CD4-positive, alpha-beta T cell (primary cell): Measurements from ENCODE around the gene FBXL15. TPM values are rescaled to one million over a fixed set of nuclear protein-coding genes. Genes with fewer than 3 reads are reported as not detected.
A peak's percentile ranks its signal among the peaks of the same experiment; 100 is the strongest.

Experiments
- ATAC-seq: fragments of 200-7000 bp; cut with Tn5 transposase; one replicate; pipeline ENCODE4 v1.10.0; 2022; ENCODE audit warnings: mild to moderate bottlenecking; ENCODE audit not compliant: poor library complexity
- CTCF ChIA-PET: fragments of 350-600 bp; sonication (Branson Sonifier 250); formaldehyde crosslinking; loops from one replicate; lab custom pipeline; 2021; ENCODE audit warnings: antibody characterized with exemption, inconsistent platforms; lab: Charles Lee
- POLR2A ChIA-PET: fragments of 350-600 bp; sonication (Branson Sonifier 250); formaldehyde crosslinking; loops from one replicate; lab custom pipeline; 2021; ENCODE audit warnings: antibody characterized with exemption, inconsistent platforms; lab: Charles Lee
- DNase-seq, 14 experiments: peaks; one replicate each; pipeline ENCODE4 v3.0.0-alpha.2; 2013 to 2020; ENCODE audit warnings: mixed read lengths in 2 of 14
- H3K27ac ChIP-seq, 2 donors: one replicate each; pipeline versions ENCODE4 v1.5.1 to v1.7.0; 2013; ENCODE audit warnings: low read length in 2 of 2, low read depth in 1 of 2, mild to moderate bottlenecking in 1 of 2
- H3K27me3 ChIP-seq, 2 experiments: 1 replicate in 1 of 2; 2 replicates in 1 of 2; pipeline versions ENCODE4 v1.6.1 to v1.7.0; 2013; ENCODE audit warnings: low read length in 2 of 2, control low read depth in 1 of 2, mild to moderate bottlenecking in 1 of 2, moderate library complexity in 1 of 2; ENCODE audit not compliant: insufficient read depth in 2 of 2, control insufficient read depth in 1 of 2
- H3K36me3 ChIP-seq: one replicate; pipeline ENCODE4 v1.6.1; 2013; ENCODE audit warnings: low read length, control low read depth; ENCODE audit not compliant: insufficient read depth
- H3K4me1 ChIP-seq: one replicate; pipeline ENCODE4 v1.6.1; 2013; ENCODE audit warnings: low read length, control low read depth; ENCODE audit not compliant: insufficient read depth
- H3K4me3 ChIP-seq: one replicate; pipeline ENCODE4 v1.5.1; 2013; ENCODE audit warnings: mild to moderate bottlenecking, low read length, moderate library complexity
- H3K9me3 ChIP-seq, 2 experiments: 1 replicate in 1 of 2; 2 replicates in 1 of 2; pipeline versions ENCODE4 v1.6.1 to v1.7.0; 2013; ENCODE audit warnings: low read length in 2 of 2, mild to moderate bottlenecking in 2 of 2, control low read depth in 1 of 2, moderate library complexity in 1 of 2; ENCODE audit not compliant: control insufficient read depth in 1 of 2, insufficient read depth in 1 of 2
- H3K27ac Mint-ChIP-seq: one replicate; pipeline ENCODE4 v1.8.0; 2020; ENCODE audit warnings: mixed read lengths
- H3K27me3 Mint-ChIP-seq: one replicate; pipeline ENCODE4 v1.8.0; 2021; ENCODE audit warnings: mixed read lengths
- H3K36me3 Mint-ChIP-seq: one replicate; pipeline ENCODE4 v1.8.0; 2021; ENCODE audit warnings: low read depth, mixed read lengths
- H3K4me1 Mint-ChIP-seq: one replicate; pipeline ENCODE4 v1.8.0; 2021; ENCODE audit warnings: low read depth, mixed read lengths
- H3K4me3 Mint-ChIP-seq: one replicate; pipeline ENCODE4 v1.8.0; 2020; ENCODE audit warnings: mild to moderate bottlenecking, mixed read lengths
- H3K9me3 Mint-ChIP-seq: one replicate; pipeline ENCODE4 v1.8.0; 2020; ENCODE audit warnings: mixed read lengths
- intact Hi-C, 2 experiments: fragments of 100-400 bp; cut with DNase I in 1 of 2; cut with micrococcal nuclease in 1 of 2; formaldehyde crosslinking; loops; one replicate each; pipeline versions ENCODE4 v1.15.1 to v1.9.0; 2023 to 2025; cut with DNase I, micrococcal nuclease
- total RNA-seq, 174 experiments: library from RNA in 2 of 174; stranded (reverse) in 2 of 174; gene quantifications; one replicate each; pipeline ENCODE4 v1.2.3 and lab custom pipeline; 2021 to 2026
- TF ChIP-seq, protein P1 (sequence below): fragments of 200-600 bp; IDR thresholded peaks from one replicate; pipeline ENCODE4 v1.8.0; 2022; ENCODE audit warnings: antibody characterized with exemption, mild to moderate bottlenecking

The FBXL15 gene
- total RNA-seq, 2 experiments from 2014 or later, result 10.2 to 10.4 TPM

DNA sequence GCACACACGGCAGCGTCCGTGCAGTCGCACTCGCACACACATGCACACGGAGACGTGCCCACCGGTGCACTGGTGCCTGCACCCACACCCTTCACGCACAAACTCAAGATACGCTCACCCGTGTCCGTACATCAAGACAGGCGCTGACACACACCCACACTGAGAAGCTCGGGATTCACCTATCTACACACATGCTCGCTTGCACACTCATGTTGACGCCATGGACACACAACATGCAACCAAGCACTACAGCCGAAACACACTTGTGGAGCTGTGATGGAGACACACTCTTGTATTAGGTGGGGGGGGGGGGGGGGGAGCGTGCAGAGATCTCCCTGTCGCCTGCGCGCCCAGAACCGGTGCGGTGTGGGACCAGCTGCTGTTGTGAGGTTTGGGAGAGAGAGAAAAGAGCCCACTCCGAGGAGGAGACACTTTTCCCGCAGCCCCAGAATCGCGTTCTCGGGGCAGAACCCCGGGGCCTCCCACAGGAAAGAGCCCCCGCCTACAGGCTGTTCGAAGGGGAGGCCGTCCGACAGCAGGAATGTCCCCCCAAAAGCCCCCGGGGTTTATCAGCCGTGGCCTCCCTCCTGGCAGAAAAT is 25.7 kb upstream of the FBXL15 start:
- TF ChIP-seq, protein P1, sequence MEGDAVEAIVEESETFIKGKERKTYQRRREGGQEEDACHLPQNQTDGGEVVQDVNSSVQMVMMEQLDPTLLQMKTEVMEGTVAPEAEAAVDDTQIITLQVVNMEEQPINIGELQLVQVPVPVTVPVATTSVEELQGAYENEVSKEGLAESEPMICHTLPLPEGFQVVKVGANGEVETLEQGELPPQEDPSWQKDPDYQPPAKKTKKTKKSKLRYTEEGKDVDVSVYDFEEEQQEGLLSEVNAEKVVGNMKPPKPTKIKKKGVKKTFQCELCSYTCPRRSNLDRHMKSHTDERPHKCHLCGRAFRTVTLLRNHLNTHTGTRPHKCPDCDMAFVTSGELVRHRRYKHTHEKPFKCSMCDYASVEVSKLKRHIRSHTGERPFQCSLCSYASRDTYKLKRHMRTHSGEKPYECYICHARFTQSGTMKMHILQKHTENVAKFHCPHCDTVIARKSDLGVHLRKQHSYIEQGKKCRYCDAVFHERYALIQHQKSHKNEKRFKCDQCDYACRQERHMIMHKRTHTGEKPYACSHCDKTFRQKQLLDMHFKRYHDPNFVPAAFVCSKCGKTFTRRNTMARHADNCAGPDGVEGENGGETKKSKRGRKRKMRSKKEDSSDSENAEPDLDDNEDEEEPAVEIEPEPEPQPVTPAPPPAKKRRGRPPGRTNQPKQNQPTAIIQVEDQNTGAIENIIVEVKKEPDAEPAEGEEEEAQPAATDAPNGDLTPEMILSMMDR, result no peak
- ChIA-PET POLR2A (interaction anchor here (1.0 to 4.6 kb wide), 22 partner anchors 9 to 577 kb away, joined by 3 to 71 read pairs (median 8); partner anchors contain the start of genes ACTR1A, ARL3, C10orf95 and CUEDC2), CTCF (interaction anchor here (0.6 to 4.0 kb wide), 8 partner anchors 9 to 349 kb away, joined by 4 to 26 read pairs (median 6); partner anchors contain the start of genes CUEDC2, FBXL15, SUFU and TRIM8)
- Histone ChIP-seq H3K36me3 (peaks cover 27% of the 10 kb centered on the region), H3K4me1 (peaks cover 63% of the 10 kb centered on the region), H3K9me3 (no peaks in the 10 kb centered on the region), H3K27me3 (no peaks in the 10 kb centered on the region), H3K27ac (peak overlapping the region; percentile 97 to 100), H3K4me3 (peak overlapping the region; percentile 64)
- H3K4me3 Mint-ChIP-seq, result peak overlapping the region; percentile 92
- intact Hi-C loops, result loop anchor here (1.0 to 10.0 kb wide), 10 partner anchors 26 to 350 kb away; partner anchors contain the start of genes ACTR1A (in 1 of the 2), FBXL15 (in 1 of the 2), GBF1 (in 1 of the 2) and TRIM8 (in 1 of the 2)
- DNase-seq, result peak in 8 of 14 experiments; percentile 25 to 87 (median 53)
- peaks cover 53% of the 10 kb centered on the region for H3K4me1 Mint-ChIP-seq
- peaks cover 53% of the 10 kb centered on the region for H3K36me3 Mint-ChIP-seq
- no peaks in the 10 kb centered on the region for H3K27me3 Mint-ChIP-seq
- no peaks in the 10 kb centered on the region for H3K9me3 Mint-ChIP-seq
- peak overlapping the region; percentile 100 for H3K27ac Mint-ChIP-seq
- peak; percentile 38 for ATAC-seq

DNA sequence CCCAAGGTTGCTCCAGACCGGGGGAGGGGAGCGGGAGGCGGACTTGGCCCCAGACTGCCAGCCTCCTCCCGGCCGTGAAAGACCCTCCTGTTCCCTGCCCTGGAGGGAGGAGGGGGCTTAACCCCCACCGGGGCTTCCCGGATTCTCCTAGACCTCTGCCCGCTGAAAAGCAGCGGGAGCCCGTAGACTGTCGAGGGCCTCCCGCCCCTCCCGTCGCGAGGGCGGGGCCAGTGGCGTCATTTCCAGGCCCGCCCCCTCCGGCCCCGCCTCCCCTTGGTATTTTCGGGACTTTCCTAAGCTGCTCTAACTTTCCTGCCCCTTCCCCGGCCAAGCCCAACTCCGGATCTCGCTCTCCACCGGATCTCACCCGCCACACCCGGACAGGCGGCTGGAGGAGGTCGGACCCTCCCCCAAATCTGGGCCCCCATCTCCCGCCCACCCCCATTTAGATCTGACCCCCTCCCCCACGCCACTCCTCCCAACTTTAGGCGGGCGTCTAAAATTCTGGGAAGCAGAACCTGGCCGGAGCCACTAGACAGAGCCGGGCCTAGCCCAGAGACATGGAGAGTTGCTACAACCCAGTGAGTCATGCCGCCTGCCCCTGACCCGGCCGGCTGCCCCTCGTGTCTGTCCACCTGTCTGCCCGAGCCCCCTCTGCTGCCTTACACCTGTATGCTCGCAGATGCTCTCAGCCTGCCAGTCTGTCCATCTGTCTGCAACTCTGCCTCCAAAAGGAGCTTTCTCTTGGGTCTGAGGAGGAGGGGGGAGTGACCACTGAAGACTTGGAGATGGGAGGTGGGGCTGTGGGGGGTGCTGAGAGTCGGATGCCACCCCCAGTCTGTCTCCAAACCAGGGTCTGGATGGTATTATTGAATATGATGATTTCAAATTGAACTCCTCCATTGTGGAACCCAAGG is 25.0 kb upstream of the FBXL15 start, which contains the start of gene NFKB2:
Gene NFKB2 (plus strand): TSS at position 306 of the 917 bp plus-strand sequence. CDS start 255 bp downstream, at position 561.
- Histone ChIP-seq H3K36me3 (peaks cover 34% of the 10 kb centered on the region), H3K9me3 (no peaks in the 10 kb centered on the region), H3K27me3 (no peaks in the 10 kb centered on the region), H3K27ac (peak within 1 kb of the TSS; percentile 97 to 100), H3K4me1 (peaks cover 71% of the 10 kb centered on the region), H3K4me3 (peak within 1 kb of the TSS; percentile 64)
- TF ChIP-seq, protein P1, result no peak
- CTCF ChIA-PET, result interaction anchor here (0.6 to 4.0 kb wide), 9 partner anchors 8 to 348 kb away, joined by 3 to 26 read pairs (median 4); partner anchors contain the start of genes CUEDC2, FBXL15, SUFU and TRIM8
- DNase-seq (peak; percentile 84 to 97 (median 90)), ATAC-seq (peak; percentile 28)
- peaks cover 61% of the 10 kb centered on the region for H3K36me3 Mint-ChIP-seq
- H3K27ac Mint-ChIP-seq, result peak within 1 kb of the TSS; percentile 100
- peak within 1 kb of the TSS; percentile 92 for H3K4me3 Mint-ChIP-seq
- H3K4me1 Mint-ChIP-seq, result peaks cover 54% of the 10 kb centered on the region
- H3K9me3 Mint-ChIP-seq, result no peaks in the 10 kb centered on the region
- POLR2A ChIA-PET, result interaction anchor here (0.6 to 4.6 kb wide), 19 partner anchors 9 to 578 kb away, joined by 3 to 71 read pairs (median 9); partner anchors contain the start of genes ACTR1A, C10orf95, CUEDC2 and FBXL15
- intact Hi-C loops, result loop anchor here (1.0 to 10.0 kb wide), 7 partner anchors 25 to 349 kb away; partner anchors contain the start of genes FBXL15 (in 2 of the 2), ACTR1A (in 1 of the 2), GBF1 (in 1 of the 2) and TRIM8 (in 1 of the 2)
- no peaks in the 10 kb centered on the region for H3K27me3 Mint-ChIP-seq
